HCT116 (cell line): ENCODE measurements around the gene SPRING1. TPM values are rescaled to one million over a fixed set of nuclear protein-coding genes. Genes with fewer than 3 reads are reported as not detected.

Experiments used
- ATAC-seq: fragments of 200-7000 bp; cut with Tn5 transposase; 2 replicates; pipeline ENCODE4 v1.9.1; 2020; ENCODE audit warnings: mild to moderate bottlenecking, moderate library complexity
- BruUV-seq: library from RNA; stranded (reverse); fragments of 400-500 nt; replicated peaks from 2 replicates; lab custom pipeline; 2021; lab: Mats Ljungman, UMichigan
- CTCF ChIA-PET: fragments of 300-600 bp; sonication (Branson Sonifier 250); formaldehyde crosslinking; loops from one replicate; lab custom pipeline; 2021; ENCODE audit warnings: antibody characterized with exemption; lab: Charles Lee
- POLR2A ChIA-PET: fragments of 300-600, 350-600 bp; sonication (Branson Sonifier 250); formaldehyde crosslinking; loops from one replicate; lab custom pipeline; 2021; ENCODE audit warnings: antibody characterized with exemption; lab: Charles Lee
- RAD21 ChIA-PET, 2 experiments: fragments of 300-600 bp; sonication (Branson Sonifier 250); formaldehyde crosslinking; loops; one replicate each; lab custom pipeline; 2023; ENCODE audit warnings: low total read pairs in 2 of 2; ENCODE audit not compliant: uncharacterized antibody in 2 of 2, unreplicated experiment in 2 of 2, low non-redundant PET in 1 of 2; lab: Charles Lee
- DNase-seq: peaks from one replicate; pipeline ENCODE4 v3.0.0-alpha.2; 2010; ENCODE audit warnings: low read depth, low spot score
- H2AFZ ChIP-seq: fragments of 200-600 bp; shearing (Covaris generic), sonication (generic); 2 replicates; pipeline ENCODE4 v1.6.1; 2017; ENCODE audit warnings: low read depth, mixed run types, mixed read lengths, antibody characterized with exemption, low read length; ENCODE audit not compliant: poor library complexity, severe bottlenecking
- H3K27ac ChIP-seq: 2 replicates; pipeline ENCODE4 v1.5.1; 2012; ENCODE audit warnings: low read depth, low read length
- H3K27me3 ChIP-seq: fragments of 200-600 bp; sonication (generic); 2 replicates; pipeline ENCODE4 v1.6.1; 2016; ENCODE audit warnings: mixed run types, low read length, mixed read lengths; ENCODE audit not compliant: insufficient read depth
- H3K36me3 ChIP-seq, 2 experiments: fragments of 200-500 bp in 1 of 2; fragments of 200-600 bp in 1 of 2; sonication (Bioruptor generic) in 1 of 2; sonication (generic) in 1 of 2; 2 replicates each; pipeline versions ENCODE4 v1.5.1 to v1.6.1; 2014 to 2016; ENCODE audit warnings: low read length in 2 of 2, inconsistent platforms in 1 of 2, mixed read lengths in 1 of 2, mixed run types in 1 of 2; ENCODE audit not compliant: insufficient read depth in 2 of 2, control insufficient read depth in 1 of 2
- H3K4me1 ChIP-seq, 2 experiments: fragments of 200-600 bp in 1 of 2; sonication (generic) in 1 of 2; 2 replicates each; pipeline versions ENCODE4 v1.5.1 to v1.6.1; 2012 to 2017; ENCODE audit warnings: low read length in 2 of 2, inconsistent platforms in 1 of 2, mild to moderate bottlenecking in 1 of 2, mixed read lengths in 1 of 2, mixed run types in 1 of 2, moderate library complexity in 1 of 2; ENCODE audit not compliant: insufficient read depth in 2 of 2, control insufficient read depth in 1 of 2
- H3K4me2 ChIP-seq: fragments of 200-600 bp; sonication (generic); 2 replicates; pipeline ENCODE4 v1.6.1; 2017; ENCODE audit warnings: mixed run types, low read length, mixed read lengths
- H3K4me3 ChIP-seq, 2 experiments: fragments of 200-600 bp in 1 of 2; sonication (generic) in 1 of 2; replicated peaks in 1 of 2; 2 replicates each; pipeline ENCODE4 v1.5.1; 2011 to 2016; ENCODE audit warnings: low read length in 2 of 2, control low read depth in 1 of 2, low read depth in 1 of 2, mild to moderate bottlenecking in 1 of 2, mixed read lengths in 1 of 2, mixed run types in 1 of 2
- H3K79me2 ChIP-seq: fragments of 200-600 bp; sonication (generic); 2 replicates; pipeline ENCODE4 v1.6.1; 2017; ENCODE audit warnings: mild to moderate bottlenecking, mixed run types, low read length, moderate library complexity, mixed read lengths; ENCODE audit not compliant: insufficient read depth
- H3K9ac ChIP-seq: fragments of 200-600 bp; sonication (generic); 2 replicates; pipeline ENCODE4 v1.6.1; 2016; ENCODE audit warnings: low read length, mixed read lengths
- H3K9me2 ChIP-seq: fragments of 200-600 bp; sonication (generic), shearing (Covaris generic); 2 replicates; pipeline ENCODE4 v1.6.1; 2017; ENCODE audit warnings: mixed run types, mild to moderate bottlenecking, moderate library complexity; ENCODE audit not compliant: insufficient read depth
- H3K9me3 ChIP-seq, 2 experiments: fragments of 200-500 bp in 1 of 2; fragments of 200-600 bp in 1 of 2; sonication (Bioruptor generic) in 1 of 2; sonication (generic) in 1 of 2; 2 replicates each; pipeline ENCODE4 v1.6.1; 2014 to 2017; ENCODE audit warnings: low read length in 2 of 2, mixed read lengths in 2 of 2, inconsistent platforms in 1 of 2, low read depth in 1 of 2, mild to moderate bottlenecking in 1 of 2, mixed run types in 1 of 2, moderate library complexity in 1 of 2; ENCODE audit not compliant: control insufficient read depth in 1 of 2, insufficient read depth in 1 of 2
- H4K20me1 ChIP-seq: fragments of 200-600 bp; sonication (generic), shearing (Covaris generic); 2 replicates; pipeline ENCODE4 v1.6.1; 2017; ENCODE audit warnings: mixed run types, mild to moderate bottlenecking, moderate library complexity; ENCODE audit not compliant: insufficient read depth
- ATF3 ChIP-seq: IDR thresholded peaks from 2 replicates; pipeline ENCODE4 v1.6.1; 2012
- CBX3 ChIP-seq: IDR thresholded peaks from 2 replicates; pipeline ENCODE4 v1.6.1; 2012; ENCODE audit warnings: low read depth
- CEBPB ChIP-seq: IDR thresholded peaks from 2 replicates; pipeline ENCODE4 v1.6.1; 2012; ENCODE audit warnings: low read depth
- EGR1 ChIP-seq: IDR thresholded peaks from 2 replicates; pipeline ENCODE4 v1.6.1; 2012; ENCODE audit warnings: low read depth
- ELF1 ChIP-seq: IDR thresholded peaks from 2 replicates; pipeline ENCODE4 v1.6.1; 2012; ENCODE audit warnings: low read depth, borderline replicate concordance
- EZH2 ChIP-seq: fragments of 200-600 bp; sonication (generic); IDR thresholded peaks from 2 replicates; pipeline ENCODE4 v1.6.1; 2017; ENCODE audit warnings: antibody characterized with exemption, mixed run types
- EZH2phosphoT487 ChIP-seq: fragments of 200-600 bp; IDR thresholded peaks from 2 replicates; pipeline ENCODE4 v1.6.1; 2018; ENCODE audit warnings: antibody characterized with exemption, borderline replicate concordance
- FOSL1 ChIP-seq: IDR thresholded peaks from 2 replicates; pipeline ENCODE4 v1.6.1; 2012; ENCODE audit warnings: low read depth
- POLR2A ChIP-seq: IDR thresholded peaks from 2 replicates; pipeline ENCODE4 v1.7.0; 2011; ENCODE audit warnings: borderline replicate concordance; ENCODE audit not compliant: insufficient read depth, insufficient read length; ENCODE audit errors: extremely low read depth
- POLR2AphosphoS5 ChIP-seq: IDR thresholded peaks from 2 replicates; pipeline ENCODE4 v1.6.1; 2011; ENCODE audit warnings: mild to moderate bottlenecking, low read depth, low read length, moderate library complexity
- RAD21 ChIP-seq: IDR thresholded peaks from 2 replicates; pipeline ENCODE4 v1.6.1; 2012; ENCODE audit warnings: low read depth, mild to moderate bottlenecking
- SIN3A ChIP-seq: IDR thresholded peaks from 2 replicates; pipeline ENCODE4 v1.6.1; 2012; ENCODE audit warnings: low read depth
- SRF ChIP-seq: IDR thresholded peaks from 2 replicates; pipeline ENCODE4 v1.6.1; 2012; ENCODE audit warnings: low read depth
- TCF7L2 ChIP-seq: IDR thresholded peaks from 2 replicates; pipeline ENCODE4 v1.7.0; 2011; ENCODE audit warnings: borderline replicate concordance, inconsistent platforms; ENCODE audit not compliant: insufficient read depth, insufficient read length; ENCODE audit errors: extremely low read depth
- YY1 ChIP-seq: IDR thresholded peaks from 2 replicates; pipeline ENCODE4 v1.6.1; 2011; ENCODE audit warnings: low read length, low read depth, moderate library complexity, mild to moderate bottlenecking; ENCODE audit not compliant: insufficient replicate concordance; ENCODE audit errors: extremely low read depth
- ZBTB33 ChIP-seq: IDR thresholded peaks from 2 replicates; pipeline ENCODE4 v1.6.1; 2011; ENCODE audit warnings: mild to moderate bottlenecking, low read length, moderate library complexity; ENCODE audit not compliant: insufficient replicate concordance; ENCODE audit errors: extremely low read depth
- ZNF274 ChIP-seq: fragments of 200-500 bp; sonication (Bioruptor generic); IDR thresholded peaks from 2 replicates; pipeline ENCODE4 v1.6.1; 2014; ENCODE audit warnings: mild to moderate bottlenecking, low read depth, low read length, inconsistent platforms
- intact Hi-C: fragments of 100-400 bp; cut with micrococcal nuclease; formaldehyde crosslinking; loops from 2 replicates; pipeline ENCODE4 v1.10.0; 2022
- total RNA-seq: library from RNA; stranded (reverse); gene quantifications from one replicate; pipeline ENCODE4 v1.2.1, GENCODE V29; 2021; ENCODE audit not compliant: unreplicated experiment
- TF ChIP-seq, protein P1 (sequence below): IDR thresholded peaks from 2 replicates; pipeline ENCODE4 v1.6.1; 2012
- TF ChIP-seq, protein P2 (sequence below), 3 experiments: fragments of 200-600 bp in 1 of 3; sonication (generic) in 1 of 3; IDR thresholded peaks in 2 of 3; conservative IDR thresholded peaks in 1 of 3; 2 replicates each; pipeline ENCODE4 v1.5.1; 2012 to 2017; ENCODE audit warnings: low read depth in 2 of 3, low read length in 2 of 3, antibody characterized with exemption in 1 of 3, borderline replicate concordance in 1 of 3, control low read depth in 1 of 3, mild to moderate bottlenecking in 1 of 3, mixed read lengths in 1 of 3, mixed run types in 1 of 3, moderate library complexity in 1 of 3; ENCODE audit not compliant: insufficient read depth in 1 of 3

SPRING1 gene
- total RNA-seq, 1 experiment from 2014 or later = 28.5 TPM

GRCh38 chr12:116780942-116781341 is 43.1 kb upstream of the SPRING1 start:
- BruUV-seq = no TSS peak
- Histone ChIP-seq H3K4me3 (no peak overlapping the region), H3K9me2 (no peaks in the 10 kb centered on the region), H4K20me1 (no peaks in the 10 kb centered on the region), H2AFZ (no peak overlapping the region), H3K9me3 (no peaks in the 10 kb centered on the region), H3K27me3 (no peaks in the 10 kb centered on the region), H3K27ac (no peak overlapping the region), H3K79me2 (no peaks in the 10 kb centered on the region), H3K4me2 (no peak overlapping the region), H3K4me1 (no peaks in the 10 kb centered on the region), H3K36me3 (peaks cover 0 to 19% of the 10 kb centered on the region in 2 experiments; a peak in 3 of 4 replicates), H3K9ac (no peak overlapping the region)
- ChIA-PET POLR2A (no interaction called here), CTCF (no interaction called here), RAD21 (no interaction called here)
- TF ChIP-seq EZH2phosphoT487 (no peak), SIN3A (no peak), ZNF274 (no peak), CEBPB (no peak), TCF7L2 (no peak), ZBTB33 (no peak), EZH2 (no peak), POLR2A (no peak), EGR1 (no peak), YY1 (no peak), POLR2AphosphoS5 (no peak), SRF (no peak), CBX3 (no peak), FOSL1 (no peak), RAD21 (no peak), ATF3 (no peak), ELF1 (no peak)
- TF ChIP-seq, protein P1, sequence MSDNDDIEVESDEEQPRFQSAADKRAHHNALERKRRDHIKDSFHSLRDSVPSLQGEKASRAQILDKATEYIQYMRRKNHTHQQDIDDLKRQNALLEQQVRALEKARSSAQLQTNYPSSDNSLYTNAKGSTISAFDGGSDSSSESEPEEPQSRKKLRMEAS = no peak
- TF ChIP-seq, protein P2, sequence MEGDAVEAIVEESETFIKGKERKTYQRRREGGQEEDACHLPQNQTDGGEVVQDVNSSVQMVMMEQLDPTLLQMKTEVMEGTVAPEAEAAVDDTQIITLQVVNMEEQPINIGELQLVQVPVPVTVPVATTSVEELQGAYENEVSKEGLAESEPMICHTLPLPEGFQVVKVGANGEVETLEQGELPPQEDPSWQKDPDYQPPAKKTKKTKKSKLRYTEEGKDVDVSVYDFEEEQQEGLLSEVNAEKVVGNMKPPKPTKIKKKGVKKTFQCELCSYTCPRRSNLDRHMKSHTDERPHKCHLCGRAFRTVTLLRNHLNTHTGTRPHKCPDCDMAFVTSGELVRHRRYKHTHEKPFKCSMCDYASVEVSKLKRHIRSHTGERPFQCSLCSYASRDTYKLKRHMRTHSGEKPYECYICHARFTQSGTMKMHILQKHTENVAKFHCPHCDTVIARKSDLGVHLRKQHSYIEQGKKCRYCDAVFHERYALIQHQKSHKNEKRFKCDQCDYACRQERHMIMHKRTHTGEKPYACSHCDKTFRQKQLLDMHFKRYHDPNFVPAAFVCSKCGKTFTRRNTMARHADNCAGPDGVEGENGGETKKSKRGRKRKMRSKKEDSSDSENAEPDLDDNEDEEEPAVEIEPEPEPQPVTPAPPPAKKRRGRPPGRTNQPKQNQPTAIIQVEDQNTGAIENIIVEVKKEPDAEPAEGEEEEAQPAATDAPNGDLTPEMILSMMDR (IDR thresholded peaks at IDR 0.05 in 2 of 3, conservative IDR thresholded peaks at IDR 0.05 in 1 of 3; ENCODE audit: borderline replicate concordance in 1 of 3, insufficient read depth in 1 of 3, low read depth in 2 of 3, low read length in 2 of 3) = no peak
- no peak for DNase-seq
- intact Hi-C loops = no loop called here
- no peak for ATAC-seq
